Left lung (tissue), 10 donors: ENCODE results near the gene RFX7. TPM values are rescaled to one million over a fixed set of nuclear protein-coding genes. Genes with fewer than 3 reads are reported as not detected.

Source experiments
- ATAC-seq: fragments of 200-7000 bp; cut with Tn5 transposase; one replicate; pipeline ENCODE4 v1.9.1; 2020; ENCODE audit warnings: moderate library complexity
- DNase-seq, 4 donors: peaks; one replicate each; pipeline ENCODE4 v3.0.0-alpha.2; 2013 to 2020
- H3K27ac ChIP-seq, 2 donors: fragments of 200-600 bp; sonication (generic) in 1 of 2; one replicate each; pipeline versions ENCODE4 v1.5.0 to v1.8.0; 2020 to 2021
- H3K27me3 ChIP-seq, 2 donors: fragments of 200-600 bp; sonication (generic) in 1 of 2; one replicate each; pipeline versions ENCODE4 v1.5.0 to v1.8.0; 2020 to 2021
- H3K36me3 ChIP-seq, 2 donors: fragments of 200-600 bp; sonication (generic) in 1 of 2; one replicate each; pipeline versions ENCODE4 v1.5.0 to v1.8.0; 2020 to 2021
- H3K4me1 ChIP-seq, 2 donors: fragments of 200-600 bp; one replicate each; pipeline ENCODE4 v1.8.0; 2021
- H3K4me3 ChIP-seq, 2 donors: fragments of 200-600 bp; sonication (generic) in 1 of 2; one replicate each; pipeline versions ENCODE4 v1.5.0 to v1.8.0; 2020 to 2021; ENCODE audit warnings: mild to moderate bottlenecking in 1 of 2
- H3K9me3 ChIP-seq, 2 donors: fragments of 200-600 bp; sonication (generic) in 1 of 2; one replicate each; pipeline versions ENCODE4 v1.5.0 to v1.8.0; 2020 to 2021
- intact Hi-C, 2 donors: fragments of 100-400 bp; cut with DNase I; formaldehyde crosslinking; loops; one replicate each; pipeline versions ENCODE4 v1.11.2 to v1.14.2; 2022
- polyA plus RNA-seq, 6 donors: library from polyadenylated mRNA; unstranded; fragments of 120-200 nt; gene quantifications; one replicate each; pipeline ENCODE4 v1.2.1, GENCODE V29; 2013; ENCODE audit not compliant: insufficient read length in 6 of 6
- total RNA-seq, 2 donors: library from RNA; stranded (reverse); fragmentation: NEBNext Ultra II Directional; extraction: Animal tissue kit (Norgen Biotek cat#: 25700); gene quantifications; one replicate each; pipeline ENCODE4 v1.2.1, GENCODE V29; 2021
- TF ChIP-seq, protein P1 (sequence below), 2 donors: fragments of 200-600 bp; sonication (generic) in 1 of 2; IDR thresholded peaks; one replicate each; pipeline versions ENCODE4 v1.5.0 to v1.8.0; 2021; ENCODE audit warnings: antibody characterized with exemption in 2 of 2
- donor health status: DM: no; HTN: yes; CAD: no.
- donor health status: DM: no; HTN: no; CAD: no.

The RFX7 gene
- total and polyA plus RNA-seq, 8 donors = 16.7 to 28.1 (median 25.4) TPM

GRCh38 chr15:56049577-56049976 lies 194.1 kb downstream of the RFX7 start:
- no peaks in the 10 kb centered on the region for H3K27me3 ChIP-seq
- TF ChIP-seq, protein P1, sequence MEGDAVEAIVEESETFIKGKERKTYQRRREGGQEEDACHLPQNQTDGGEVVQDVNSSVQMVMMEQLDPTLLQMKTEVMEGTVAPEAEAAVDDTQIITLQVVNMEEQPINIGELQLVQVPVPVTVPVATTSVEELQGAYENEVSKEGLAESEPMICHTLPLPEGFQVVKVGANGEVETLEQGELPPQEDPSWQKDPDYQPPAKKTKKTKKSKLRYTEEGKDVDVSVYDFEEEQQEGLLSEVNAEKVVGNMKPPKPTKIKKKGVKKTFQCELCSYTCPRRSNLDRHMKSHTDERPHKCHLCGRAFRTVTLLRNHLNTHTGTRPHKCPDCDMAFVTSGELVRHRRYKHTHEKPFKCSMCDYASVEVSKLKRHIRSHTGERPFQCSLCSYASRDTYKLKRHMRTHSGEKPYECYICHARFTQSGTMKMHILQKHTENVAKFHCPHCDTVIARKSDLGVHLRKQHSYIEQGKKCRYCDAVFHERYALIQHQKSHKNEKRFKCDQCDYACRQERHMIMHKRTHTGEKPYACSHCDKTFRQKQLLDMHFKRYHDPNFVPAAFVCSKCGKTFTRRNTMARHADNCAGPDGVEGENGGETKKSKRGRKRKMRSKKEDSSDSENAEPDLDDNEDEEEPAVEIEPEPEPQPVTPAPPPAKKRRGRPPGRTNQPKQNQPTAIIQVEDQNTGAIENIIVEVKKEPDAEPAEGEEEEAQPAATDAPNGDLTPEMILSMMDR (IDR thresholded peaks at IDR 0.05) = no peak
- ATAC-seq (no peak), DNase-seq (no peak)
- peaks cover 0 to 3% of the 10 kb centered on the region in 2 donors for H3K4me1 ChIP-seq
- no peak overlapping the region for H3K4me3 ChIP-seq
- H3K27ac ChIP-seq = no peak overlapping the region
- no peaks in the 10 kb centered on the region for H3K9me3 ChIP-seq
- no peaks in the 10 kb centered on the region for H3K36me3 ChIP-seq
- intact Hi-C loops = no loop called here

- intact Hi-C loops = no loop called here
- H3K36me3 ChIP-seq = no peaks in the 10 kb centered on the region
- no peaks in the 10 kb centered on the region for H3K27me3 ChIP-seq
- no peak overlapping the region for H3K27ac ChIP-seq
- no peak for ATAC-seq
- no peak for DNase-seq
- H3K9me3 ChIP-seq = no peaks in the 10 kb centered on the region
- no peak overlapping the region for H3K4me3 ChIP-seq
- peaks cover 0 to under 1% of the 10 kb centered on the region in 2 donors for H3K4me1 ChIP-seq
- TF ChIP-seq, protein P1 (IDR thresholded peaks at IDR 0.05) = no peak
These were observed 196.3 kb downstream of the RFX7 start for GRCh38 chr15:56047354-56047753.

GRCh38 chr15:56045068-56045748 lies 198.5 kb downstream of the RFX7 start:
- no peak for ATAC-seq
- intact Hi-C loops = no loop called here
- Histone ChIP-seq H3K9me3 (no peaks in the 10 kb centered on the region), H3K27me3 (no peaks in the 10 kb centered on the region), H3K4me3 (no peak overlapping the region), H3K36me3 (no peaks in the 10 kb centered on the region), H3K27ac (no peak overlapping the region), H3K4me1 (peaks cover 2 to 5% of the 10 kb centered on the region in 2 donors)
- TF ChIP-seq, protein P1 (IDR thresholded peaks at IDR 0.05) = no peak
- DNase-seq = no peak

- DNase-seq = no peak
- Histone ChIP-seq H3K4me3 (no peak overlapping the region), H3K9me3 (no peaks in the 10 kb centered on the region), H3K4me1 (peaks cover 7 to 8% of the 10 kb centered on the region in 2 donors), H3K36me3 (no peaks in the 10 kb centered on the region), H3K27ac (no peak overlapping the region), H3K27me3 (no peaks in the 10 kb centered on the region)
- intact Hi-C loops = no loop called here
- ATAC-seq = no peak
- TF ChIP-seq, protein P1 (IDR thresholded peaks at IDR 0.05) = no peak
These were observed 200.4 kb downstream of the RFX7 start for GRCh38 chr15:56042982-56043980.

DNA sequence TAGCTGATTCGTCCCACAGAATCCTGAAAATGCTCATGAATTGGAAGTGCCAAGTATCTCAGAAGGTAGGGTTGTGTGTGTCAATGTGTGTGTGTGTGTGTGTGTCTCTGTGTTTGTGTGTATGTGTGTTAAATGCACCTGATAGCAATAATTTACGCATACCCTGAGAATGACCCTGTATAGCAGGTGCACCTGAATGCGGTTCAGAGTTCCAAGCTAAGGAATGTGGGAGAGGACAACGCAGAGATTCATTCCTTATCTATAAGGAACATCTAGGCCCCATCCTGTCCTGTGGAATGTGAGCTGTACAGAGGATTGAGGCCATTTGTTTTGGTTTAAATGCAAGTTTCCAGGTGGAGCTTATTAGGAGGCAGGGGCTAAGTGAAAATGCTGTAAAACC lies 201.2 kb downstream of the RFX7 start:
- Histone ChIP-seq H3K4me3 (no peak overlapping the region), H3K27ac (no peak overlapping the region), H3K4me1 (peaks cover 7 to 8% of the 10 kb centered on the region in 2 donors), H3K27me3 (no peaks in the 10 kb centered on the region), H3K36me3 (no peaks in the 10 kb centered on the region), H3K9me3 (no peaks in the 10 kb centered on the region)
- ATAC-seq = no peak
- intact Hi-C loops = no loop called here
- TF ChIP-seq, protein P1 (IDR thresholded peaks at IDR 0.05) = no peak
- DNase-seq = no peak
